ENCODE measurements around the gene OR2V1.
A peak's percentile ranks its signal among the peaks of the same experiment; 100 is the strongest.

GRCh38 chr5:181100121-181100875 is 30.7 kb downstream of the OR2V1 start:
- TF ChIP-seq CTCF (IDR thresholded peaks at IDR 0.05), result no peak
- TF ChIP-seq POLR2A (IDR thresholded peaks at IDR 0.05), result peak in 1 of 2 donors; percentile 32
